Esophagus muscularis mucosa (tissue), 4 donors: ENCODE measurements around the gene NAE1. TPM values are rescaled to one million over a fixed set of nuclear protein-coding genes. Genes with fewer than 3 reads are reported as not detected.

Experiments
- DNase-seq: peaks from one replicate; pipeline ENCODE4 v3.0.0-alpha.2; 2017; ENCODE audit errors: extremely low spot score
- H3K27ac ChIP-seq, 4 donors: fragments of 200-600 bp; sonication (generic); replicated peaks in 1 of 4; 1 replicate in 3 of 4; 2 replicates in 1 of 4; pipeline ENCODE4 v1.5.1; 2016 to 2019; ENCODE audit warnings: mild to moderate bottlenecking in 1 of 4
- H3K27me3 ChIP-seq, 4 donors: fragments of 200-600 bp; sonication (generic); one replicate each; pipeline versions ENCODE4 v1.5.1 to v1.6.0; 2016 to 2019
- H3K36me3 ChIP-seq, 4 donors: fragments of 200-600 bp; sonication (generic); one replicate each; pipeline ENCODE4 v1.5.1; 2016 to 2019
- H3K4me1 ChIP-seq, 4 donors: fragments of 200-600 bp; sonication (generic); one replicate each; pipeline ENCODE4 v1.5.1; 2016 to 2019
- H3K4me3 ChIP-seq, 4 donors: fragments of 200-600 bp; sonication (generic); 1 replicate in 2 of 4; 2 replicates in 2 of 4; pipeline ENCODE4 v1.5.1; 2016 to 2019; ENCODE audit warnings: mild to moderate bottlenecking in 4 of 4, moderate library complexity in 1 of 4
- H3K9me3 ChIP-seq, 4 donors: fragments of 200-600 bp; sonication (generic); 1 replicate in 3 of 4; 2 replicates in 1 of 4; pipeline ENCODE4 v1.5.1; 2016 to 2019
- EP300 ChIP-seq: sonication (generic); formaldehyde crosslinking; IDR thresholded peaks from one replicate; pipeline ENCODE4 v1.6.1; 2017; ENCODE audit warnings: antibody characterized with exemption
- POLR2A ChIP-seq: fragments of 450-650 bp; IDR thresholded peaks from one replicate; pipeline ENCODE4 v1.6.1; 2017; ENCODE audit warnings: antibody characterized with exemption, moderate library complexity, mild to moderate bottlenecking, low read depth
- POLR2AphosphoS5 ChIP-seq, 2 donors: sonication (generic); formaldehyde crosslinking; IDR thresholded peaks; one replicate each; pipeline ENCODE4 v1.6.1; 2017; ENCODE audit warnings: antibody characterized with exemption in 2 of 2
- WGBS: methylation state at CpG from one replicate; pipeline ENCODE4 v1.1.5; 2018; 5-methylcytosine and 5-hydroxymethylcytosine counted together
- intact Hi-C: fragments of 100-400 bp; cut with DNase I; formaldehyde crosslinking; loops from one replicate; pipeline ENCODE4 v1.15.1; 2023
- total RNA-seq, 4 donors: library from RNA; depleted of rRNA; stranded (reverse); fragments of >200 nt; gene quantifications; one replicate each; pipeline versions ENCODE4 v1.1.0 to v1.2.1, GENCODE V29; 2016
- TF ChIP-seq, protein P1 (sequence below), 3 experiments: fragments of 200-600 bp in 2 of 3; fragments of 450-650 bp in 1 of 3; sonication (generic) in 2 of 3; IDR thresholded peaks; one replicate each; pipeline ENCODE4 v1.5.1; 2017 to 2019; ENCODE audit warnings: antibody characterized with exemption in 3 of 3, mild to moderate bottlenecking in 2 of 3, moderate library complexity in 1 of 3

The NAE1 gene
- total RNA-seq, 4 donors from 2014 or later = 32.7 to 50.7 (median 42.4) TPM

DNA sequence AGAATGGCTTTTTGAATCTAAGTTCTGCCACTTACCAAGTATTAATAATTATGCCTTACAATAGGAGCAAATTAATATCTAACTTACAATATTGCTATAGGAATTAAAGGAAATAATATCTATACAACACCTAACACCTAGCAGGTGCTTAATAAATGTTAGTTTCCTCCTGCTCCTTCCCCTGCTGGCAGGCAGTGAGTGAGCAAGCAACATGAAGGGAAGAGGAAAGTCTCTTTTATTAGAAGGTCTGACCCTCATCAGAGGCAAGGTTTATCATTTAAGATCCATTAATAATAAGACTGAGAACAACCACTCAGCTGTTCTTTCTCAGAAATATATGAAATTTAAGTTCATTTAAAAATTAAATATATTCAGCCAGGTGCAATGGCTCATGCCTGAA, 72.7 kb downstream of the NAE1 start:
- Histone ChIP-seq H3K9me3 (no peaks in the 10 kb centered on the region), H3K4me1 (no peaks in the 10 kb centered on the region), H3K36me3 (no peaks in the 10 kb centered on the region), H3K4me3 (no peak overlapping the region), H3K27ac (no peak overlapping the region), H3K27me3 (no peaks in the 10 kb centered on the region)
- no peak for TF ChIP-seq POLR2AphosphoS5 (IDR thresholded peaks at IDR 0.05)
- TF ChIP-seq POLR2A = no peak
- no peak for TF ChIP-seq EP300
- TF ChIP-seq, protein P1, sequence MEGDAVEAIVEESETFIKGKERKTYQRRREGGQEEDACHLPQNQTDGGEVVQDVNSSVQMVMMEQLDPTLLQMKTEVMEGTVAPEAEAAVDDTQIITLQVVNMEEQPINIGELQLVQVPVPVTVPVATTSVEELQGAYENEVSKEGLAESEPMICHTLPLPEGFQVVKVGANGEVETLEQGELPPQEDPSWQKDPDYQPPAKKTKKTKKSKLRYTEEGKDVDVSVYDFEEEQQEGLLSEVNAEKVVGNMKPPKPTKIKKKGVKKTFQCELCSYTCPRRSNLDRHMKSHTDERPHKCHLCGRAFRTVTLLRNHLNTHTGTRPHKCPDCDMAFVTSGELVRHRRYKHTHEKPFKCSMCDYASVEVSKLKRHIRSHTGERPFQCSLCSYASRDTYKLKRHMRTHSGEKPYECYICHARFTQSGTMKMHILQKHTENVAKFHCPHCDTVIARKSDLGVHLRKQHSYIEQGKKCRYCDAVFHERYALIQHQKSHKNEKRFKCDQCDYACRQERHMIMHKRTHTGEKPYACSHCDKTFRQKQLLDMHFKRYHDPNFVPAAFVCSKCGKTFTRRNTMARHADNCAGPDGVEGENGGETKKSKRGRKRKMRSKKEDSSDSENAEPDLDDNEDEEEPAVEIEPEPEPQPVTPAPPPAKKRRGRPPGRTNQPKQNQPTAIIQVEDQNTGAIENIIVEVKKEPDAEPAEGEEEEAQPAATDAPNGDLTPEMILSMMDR (IDR thresholded peaks at IDR 0.05) = no peak
- intact Hi-C loops = no loop called here
- no peak for DNase-seq

DNA sequence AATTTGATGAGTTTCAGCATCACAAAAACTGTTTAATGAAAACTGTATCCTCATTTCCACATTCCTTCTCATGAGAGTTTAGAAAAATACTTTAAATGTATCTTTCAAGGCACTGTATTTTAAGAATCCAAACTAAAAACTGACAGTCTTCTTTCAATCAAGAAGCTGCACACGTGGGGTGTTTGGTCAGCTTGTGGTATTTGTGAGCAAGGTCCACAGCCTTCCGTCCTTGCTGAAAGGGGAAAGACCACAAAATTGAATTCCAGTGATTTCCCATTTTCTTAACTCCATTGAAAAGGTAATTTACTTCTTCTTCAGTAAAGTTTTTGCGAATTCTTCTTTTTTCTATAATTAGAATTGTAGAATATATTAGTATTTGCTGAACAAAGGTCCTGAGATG, 76.0 kb downstream of the NAE1 start:
- WGBS = 69% methylated on average over 3 of the region's 3 CpGs
- no peaks in the 10 kb centered on the region for H3K27me3 ChIP-seq
- TF ChIP-seq, protein P1 (IDR thresholded peaks at IDR 0.05) = no peak
- TF ChIP-seq POLR2AphosphoS5 (IDR thresholded peaks at IDR 0.05) (no peak), POLR2A (no peak), EP300 (no peak)
- H3K27ac ChIP-seq = no peak overlapping the region
- H3K4me3 ChIP-seq = no peak overlapping the region
- intact Hi-C loops = loop anchor here (5.0 kb wide), 2 partner anchors 58 to 148 kb away; partner anchors contain the start of gene CMTM4
- H3K9me3 ChIP-seq = no peaks in the 10 kb centered on the region
- H3K4me1 ChIP-seq = peaks cover 14 to 23% (median 19%) of the 10 kb centered on the region in 4 donors
- peaks cover 0 to under 1% (median 0%) of the 10 kb centered on the region in 4 donors for H3K36me3 ChIP-seq
- no peak for DNase-seq

DNA sequence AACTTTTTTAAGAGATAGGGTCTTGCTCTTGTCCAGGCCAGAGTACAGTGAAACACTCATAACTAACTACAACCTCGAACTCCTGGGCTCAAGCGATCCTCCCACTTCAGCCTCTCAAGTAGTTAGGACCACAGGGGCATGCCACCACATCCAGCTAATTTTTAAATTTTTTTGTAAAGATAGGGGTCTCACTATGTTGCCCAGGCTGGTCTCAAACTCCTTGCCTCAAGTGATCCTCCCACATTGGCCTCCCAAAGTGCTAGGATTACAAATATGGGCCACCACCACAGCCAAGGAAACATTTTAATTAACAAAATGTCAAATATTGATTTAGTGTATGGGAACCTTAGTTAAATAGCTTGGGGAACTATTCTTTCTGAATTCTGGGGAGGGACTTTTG, 76.6 kb downstream of the NAE1 start:
- H3K27ac ChIP-seq = no peak overlapping the region
- no peaks in the 10 kb centered on the region for H3K9me3 ChIP-seq
- peaks cover under 1 to 7% (median 2%) of the 10 kb centered on the region in 4 donors for H3K36me3 ChIP-seq
- DNase-seq = no peak
- intact Hi-C loops = loop anchor here (5.0 kb wide), 2 partner anchors 57 to 147 kb away; partner anchors contain the start of gene CMTM4
- no peak overlapping the region for H3K4me3 ChIP-seq
- peaks cover 20 to 29% (median 25%) of the 10 kb centered on the region in 4 donors for H3K4me1 ChIP-seq
- 92% methylated on average over 2 of the region's 2 CpGs for WGBS
- TF ChIP-seq, protein P1 (IDR thresholded peaks at IDR 0.05) = no peak
- TF ChIP-seq POLR2A = no peak
- no peak for TF ChIP-seq EP300
- no peak for TF ChIP-seq POLR2AphosphoS5 (IDR thresholded peaks at IDR 0.05)
- no peaks in the 10 kb centered on the region for H3K27me3 ChIP-seq

DNA sequence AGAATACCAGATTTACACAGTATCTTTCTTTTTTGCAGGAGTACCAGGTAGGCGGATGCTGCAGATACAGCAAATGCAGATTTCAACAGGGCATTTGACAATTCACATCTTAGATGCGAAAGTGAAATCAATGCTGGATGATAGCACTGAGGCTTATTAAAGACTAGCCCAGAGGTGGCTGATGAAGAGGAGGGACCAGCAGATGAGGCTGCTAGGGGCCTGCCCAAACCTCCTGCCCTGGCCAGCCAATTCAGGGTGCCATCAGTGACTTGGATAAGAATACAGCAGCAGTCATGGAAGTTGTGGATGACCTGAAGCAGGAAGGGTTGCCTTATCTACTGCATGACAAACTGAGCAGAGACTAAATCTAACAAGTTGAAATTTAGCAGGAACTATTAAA, 77.8 kb downstream of the NAE1 start:
- no peaks in the 10 kb centered on the region for H3K9me3 ChIP-seq
- WGBS = 100% methylated on average over 2 of the region's 2 CpGs
- H3K27me3 ChIP-seq = no peaks in the 10 kb centered on the region
- TF ChIP-seq, protein P1 (IDR thresholded peaks at IDR 0.05) = no peak
- TF ChIP-seq POLR2AphosphoS5 (IDR thresholded peaks at IDR 0.05) (no peak), POLR2A (no peak), EP300 (no peak)
- no peak overlapping the region for H3K4me3 ChIP-seq
- intact Hi-C loops = loop anchor here (5.0 kb wide), 2 partner anchors 56 to 146 kb away; partner anchors contain the start of gene CMTM4
- H3K4me1 ChIP-seq = peaks cover 24 to 42% (median 36%) of the 10 kb centered on the region in 4 donors
- DNase-seq = no peak
- no peak overlapping the region for H3K27ac ChIP-seq
- H3K36me3 ChIP-seq = peaks cover 6 to 19% (median 11%) of the 10 kb centered on the region in 4 donors

Other genes starting within 250 kb of the NAE1 start
- 10 to 100 TPM; 13.7 to 24.5 (median 17.3) TPM for gene CMTM3, start 226.3 kb downstream of the NAE1 start, total RNA-seq
- 10 to 100 TPM in 3 of 4 donors, 1 to 10 TPM in 1; 9.8 to 19.8 (median 15.0) TPM for gene CMTM4, start 134.2 kb downstream of the NAE1 start, total RNA-seq
- 100 to 1,000 TPM; 167 to 203 (median 186) TPM for gene DYNC1LI2, start 79.4 kb downstream of the NAE1 start, total RNA-seq
- not detected for gene TERB1, start 29.4 kb downstream of the NAE1 start, total RNA-seq
- gene CA7, start 13.4 kb upstream of the NAE1 start, total RNA-seq = under 1 TPM in 1 of 4 donors, not detected in 3; 0.33 TPM
- 1 to 10 TPM; 5.5 to 9.3 (median 7.6) TPM for gene PDP2, start 49.5 kb upstream of the NAE1 start, total RNA-seq
- gene CDH16, start 87.9 kb upstream of the NAE1 start, total RNA-seq = under 1 TPM in 1 of 4 donors, not detected in 3; 0.52 TPM
- 10 to 100 TPM; 36.4 to 64.9 (median 55.4) TPM for gene RRAD, start 94.6 kb upstream of the NAE1 start, total RNA-seq
- 100 to 1,000 TPM in 1 of 4 donors, 10 to 100 TPM in 3; 83.1 to 101 (median 95.5) TPM for gene CIAO2B, start 103.4 kb upstream of the NAE1 start, total RNA-seq
- gene CES2, start 104.5 kb upstream of the NAE1 start, total RNA-seq = 10 to 100 TPM; 22.0 to 29.7 (median 26.8) TPM
- gene CES3, start 130.3 kb upstream of the NAE1 start, total RNA-seq = under 1 TPM in 3 of 4 donors, not detected in 1; 0.23 to 0.42 (median 0.33) TPM
- 1 to 10 TPM; 2.7 to 4.0 (median 3.3) TPM for gene CES4A, start 157.6 kb upstream of the NAE1 start, total RNA-seq
- 10 to 100 TPM; 20.6 to 39.8 (median 30.6) TPM for gene CBFB, start 198.2 kb upstream of the NAE1 start, total RNA-seq